Erythroblast (primary cell): ENCODE results near the gene TAF3.

Experiments
- DNase-seq, 2 experiments: peaks; one replicate each; lab custom pipeline; 2025; lab: John Stamatoyannopoulos, UW
- GATA1 ChIP-seq: IDR thresholded peaks from 2 replicates; pipeline ENCODE4 v1.6.1; 2011; ENCODE audit warnings: low read depth, mild to moderate bottlenecking, control low read depth, low read length, moderate library complexity
- POLR2A ChIP-seq: IDR thresholded peaks from 2 replicates; pipeline ENCODE4 v1.6.1; 2011; ENCODE audit warnings: mild to moderate bottlenecking, low read length

TAF3 gene

DNA sequence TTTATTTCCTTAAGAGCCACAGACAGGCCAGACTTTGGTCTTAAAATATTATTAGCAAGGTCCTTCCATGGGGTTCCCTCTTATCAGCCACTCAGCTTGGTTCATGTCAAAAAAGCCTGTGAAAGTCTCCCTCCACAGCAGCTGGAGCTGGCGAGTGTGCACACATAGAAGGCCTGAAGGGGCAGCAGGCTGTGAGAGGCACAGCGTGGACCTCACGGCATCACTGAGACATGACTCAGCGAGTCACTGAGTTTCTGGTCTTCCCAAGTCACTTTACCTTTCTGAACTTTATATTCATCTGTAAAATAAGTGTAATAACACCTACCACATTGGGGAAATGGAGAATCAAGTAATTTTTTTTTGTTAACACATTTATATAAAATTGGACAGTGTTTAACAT is 8.7 kb downstream of the TAF3 start:
- DNase-seq = peak; percentile 58 to 64
- TF ChIP-seq POLR2A (no peak), GATA1 (no peak)

DNA sequence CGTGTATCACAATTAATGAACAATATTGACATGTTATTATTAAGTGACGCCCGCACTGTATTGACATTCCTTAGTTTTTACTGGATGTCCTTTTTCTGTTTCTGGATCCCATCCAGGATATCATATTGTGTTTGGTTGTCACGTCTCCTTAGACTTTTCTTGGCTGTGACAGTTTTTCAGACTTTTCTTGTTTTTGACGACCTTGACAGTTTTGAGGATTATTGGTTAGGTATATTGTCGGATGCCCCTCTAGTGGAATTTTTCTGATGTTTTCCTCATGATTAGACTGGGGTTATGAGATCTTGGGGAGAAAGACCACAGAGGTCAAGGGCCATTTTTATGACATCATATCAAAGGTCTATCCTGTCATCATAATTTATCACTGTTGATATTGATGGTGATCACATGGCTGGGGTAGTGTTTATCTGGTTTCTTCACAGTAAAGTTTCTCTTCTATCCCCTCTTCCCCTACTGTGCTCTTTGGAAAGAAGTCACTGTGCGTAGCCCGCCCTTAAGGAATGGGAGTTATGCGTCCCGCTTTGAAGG is 11.1 kb downstream of the TAF3 start:
- no peak for DNase-seq
- TF ChIP-seq GATA1 = no peak
- no peak for TF ChIP-seq POLR2A

DNA sequence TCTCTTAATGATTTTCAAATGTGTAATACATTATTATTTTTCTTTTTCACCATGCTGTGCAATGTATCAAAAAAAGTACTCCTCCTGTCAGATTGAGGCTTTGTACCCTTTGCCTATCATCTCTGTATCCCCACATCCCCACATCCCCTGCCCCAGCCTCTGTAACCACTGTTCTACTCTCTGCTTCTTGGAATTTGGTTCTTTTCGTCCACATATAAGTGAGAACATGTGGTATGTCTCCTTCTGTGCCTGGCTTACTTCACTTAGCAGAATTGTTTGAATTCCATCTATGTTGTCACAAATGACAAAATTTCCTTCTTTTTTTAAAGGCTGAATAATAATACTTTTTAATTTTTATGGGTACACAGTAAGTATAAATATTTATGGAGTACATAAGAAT is 13.8 kb downstream of the TAF3 start:
- TF ChIP-seq POLR2A (no peak), GATA1 (no peak)

DNA sequence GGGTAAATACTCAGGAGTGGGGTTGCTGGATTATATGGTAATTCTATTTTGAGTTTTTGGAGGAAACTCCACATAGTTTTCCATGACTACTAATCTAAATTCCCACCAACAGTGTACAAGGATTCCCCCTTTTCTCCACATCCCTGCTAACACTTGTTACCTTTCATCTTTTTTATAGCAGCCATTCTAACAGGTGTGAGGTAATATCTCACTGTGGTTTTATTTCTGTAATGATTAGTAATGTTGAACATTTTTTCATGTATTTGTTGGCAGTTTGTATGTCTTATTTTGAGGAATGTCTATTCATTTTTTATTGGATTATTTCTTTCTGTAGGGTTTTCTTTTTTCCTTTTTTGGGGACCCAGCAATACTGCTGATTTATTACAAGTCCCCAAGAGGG is 14.9 kb downstream of the TAF3 start:
- TF ChIP-seq POLR2A (no peak), GATA1 (no peak)
- DNase-seq = no peak

More for the DNA sequence above, 13.8 kb downstream of the TAF3 start:
- DNase-seq = no peak

DNA sequence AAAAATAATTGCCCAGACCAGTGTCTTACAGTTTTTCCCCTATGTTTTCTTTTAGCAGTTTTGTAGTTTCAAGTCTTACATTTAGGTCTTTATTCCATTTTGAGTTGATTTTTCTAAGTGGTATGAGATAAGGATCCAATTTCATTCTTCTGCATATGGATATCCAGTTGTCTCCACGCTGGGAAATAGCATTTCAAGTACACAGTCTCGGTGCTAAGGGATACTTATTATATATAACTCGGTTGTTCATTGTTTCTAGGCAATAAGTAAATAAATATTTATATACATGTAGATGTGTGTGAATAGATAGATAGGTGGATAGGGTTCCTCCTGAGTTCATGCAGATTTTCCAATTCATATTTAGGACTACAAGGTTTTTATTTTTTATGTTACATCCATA is 16.0 kb downstream of the TAF3 start:
- no peak for DNase-seq
- TF ChIP-seq GATA1 (no peak), POLR2A (no peak)

- TF ChIP-seq GATA1 (no peak), POLR2A (no peak)
- no peak for DNase-seq
Measured at GRCh38 chr10:7836571-7836970, 18.3 kb downstream of the TAF3 start.

- no peak for DNase-seq
- TF ChIP-seq GATA1 (no peak), POLR2A (no peak)
Measured at GRCh38 chr10:7846591-7846990, 28.3 kb downstream of the TAF3 start.

- no peak for DNase-seq
- TF ChIP-seq GATA1 (no peak), POLR2A (no peak)
Measured at GRCh38 chr10:7853226-7853842, 35.0 kb downstream of the TAF3 start.

GRCh38 chr10:7853890-7854289 is 35.6 kb downstream of the TAF3 start:
- no peak for DNase-seq

GRCh38 chr10:7855205-7855604 is 36.9 kb downstream of the TAF3 start:
- TF ChIP-seq GATA1 (no peak), POLR2A (no peak)
- no peak for DNase-seq

More at GRCh38 chr10:7853890-7854289, 35.6 kb downstream of the TAF3 start:
- TF ChIP-seq POLR2A (no peak), GATA1 (no peak)

DNA sequence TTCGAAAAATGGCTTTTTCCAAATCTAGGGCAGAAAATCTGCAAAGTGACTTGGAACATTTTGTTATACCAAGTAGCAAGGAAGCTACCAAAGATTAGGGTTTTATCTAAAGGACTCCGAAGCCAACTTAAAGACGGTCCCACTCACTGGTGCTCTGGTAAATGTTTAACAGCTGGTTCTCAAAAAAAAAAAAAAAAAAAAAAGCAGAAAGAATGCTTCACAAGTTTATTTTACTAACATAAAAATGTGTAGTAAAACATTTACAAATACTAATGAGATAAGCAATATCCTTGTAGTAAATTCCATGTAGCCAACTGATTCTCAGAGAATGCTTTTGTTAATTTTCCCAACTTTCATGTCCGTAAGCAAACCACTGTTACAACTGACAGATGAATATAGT is 38.4 kb downstream of the TAF3 start:
- no peak for TF ChIP-seq POLR2A
- no peak for TF ChIP-seq GATA1
- no peak for DNase-seq

DNA sequence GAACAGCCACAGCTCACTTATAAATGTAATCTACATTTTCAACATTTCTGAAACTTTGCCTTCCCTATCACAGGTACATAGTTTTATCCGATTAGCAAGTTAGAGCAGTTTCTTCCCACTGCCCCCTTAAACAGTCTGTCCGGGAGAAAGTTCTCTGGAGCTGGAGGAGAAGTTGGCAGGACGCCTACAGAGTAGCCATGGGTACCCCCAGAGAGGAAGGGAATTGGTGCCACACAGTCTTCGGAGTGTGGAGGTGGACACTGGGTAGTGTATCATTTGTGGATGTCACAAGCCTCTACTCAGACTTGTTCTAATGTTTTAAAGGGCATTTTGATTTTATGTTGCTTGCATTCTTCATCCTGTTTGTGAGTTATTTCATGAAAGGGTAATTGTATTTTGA is 39.0 kb downstream of the TAF3 start:
- TF ChIP-seq GATA1 = no peak
- no peak for TF ChIP-seq POLR2A
- DNase-seq = no peak

DNA sequence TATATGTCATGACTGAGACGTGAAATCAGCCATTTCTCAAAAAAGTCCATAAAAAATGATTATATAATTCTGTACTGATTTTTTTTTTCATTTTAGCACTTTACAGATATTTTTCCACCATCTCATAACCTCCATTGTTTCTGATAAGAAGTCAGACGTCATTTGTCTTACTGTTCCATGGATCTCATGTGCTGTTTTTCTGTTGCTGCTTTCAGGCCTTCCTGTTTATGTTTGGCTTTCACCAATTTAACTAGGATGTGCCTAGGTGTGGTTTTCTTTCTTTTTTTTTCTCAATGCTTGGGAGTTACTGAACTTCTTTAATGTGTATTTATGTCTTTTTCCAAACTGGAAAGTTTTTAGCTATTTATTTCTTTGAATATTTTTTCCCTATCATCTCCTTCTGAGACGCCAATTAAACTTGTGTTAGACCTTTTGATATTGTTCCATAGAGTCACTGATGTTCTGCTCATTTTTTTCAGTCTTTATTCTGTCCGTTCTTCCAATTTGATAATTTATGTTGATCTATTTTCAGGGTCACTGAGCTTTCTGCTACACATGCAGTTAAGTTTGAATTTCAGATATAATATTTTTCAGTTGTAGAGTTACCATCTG is 43.3 kb downstream of the TAF3 start:
- no peak for DNase-seq
- TF ChIP-seq POLR2A = no peak
- no peak for TF ChIP-seq GATA1

GRCh38 chr10:7862121-7862514 is 43.8 kb downstream of the TAF3 start:
- TF ChIP-seq POLR2A = no peak
- no peak for TF ChIP-seq GATA1
- no peak for DNase-seq

DNA sequence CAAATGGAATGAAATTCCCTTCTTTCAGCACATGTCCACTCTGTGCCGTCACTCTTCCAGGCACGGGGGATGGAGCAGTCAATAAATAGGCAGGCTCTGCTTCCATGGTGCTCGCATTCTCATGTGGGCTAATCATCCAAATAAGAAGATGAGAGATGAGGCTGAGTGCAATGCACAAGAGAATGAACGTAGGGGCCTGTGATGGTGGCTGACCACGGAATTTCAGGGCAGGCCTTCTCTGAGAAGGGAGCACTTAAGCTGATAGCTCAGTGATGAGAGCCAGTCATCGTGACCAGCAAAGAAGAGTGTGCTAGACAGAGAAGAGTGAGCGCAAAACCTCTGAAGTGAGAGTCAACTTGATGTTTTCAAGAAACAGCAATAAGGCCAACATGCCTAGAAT is 47.9 kb downstream of the TAF3 start:
- TF ChIP-seq GATA1 = no peak
- no peak for TF ChIP-seq POLR2A
- DNase-seq = no peak

GRCh38 chr10:7872041-7872442 is 53.7 kb downstream of the TAF3 start:
- DNase-seq = peak; percentile 43 to 59
- TF ChIP-seq GATA1 (no peak), POLR2A (no peak)

DNA sequence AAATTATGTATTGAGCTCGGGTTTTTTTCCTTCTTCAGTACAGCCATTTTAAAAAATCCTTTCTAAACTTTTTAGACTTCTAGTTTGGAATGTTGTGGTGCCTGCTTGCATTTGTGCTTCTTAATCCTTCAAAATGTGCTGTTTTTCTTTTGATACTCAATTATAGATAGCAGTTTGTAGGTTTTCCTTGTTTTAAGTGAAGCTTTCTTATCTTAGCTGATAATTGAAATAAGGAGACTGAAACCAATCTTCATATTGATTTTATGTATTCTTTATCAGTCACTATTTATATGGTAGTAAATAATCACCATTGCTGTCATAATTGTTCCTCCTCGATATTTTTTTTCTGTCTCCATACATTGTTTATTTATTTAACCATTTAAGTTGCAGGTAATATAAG is 56.6 kb downstream of the TAF3 start:
- no peak for TF ChIP-seq POLR2A
- no peak for DNase-seq
